ENCODE measurements around the gene SNAPIN. TPM values are rescaled to one million over a fixed set of nuclear protein-coding genes. Genes with fewer than 3 reads are reported as not detected.

SNAPIN gene
- total and polyA plus RNA-seq, 9 of the 15 experiments (the other 6 are each of a cell fraction or from before 2014, with no cell fraction given): 11.2 to 43.9 (median 32.3) TPM

GRCh38 chr1:153648000-153648643, 10.4 kb upstream of the SNAPIN start:
- Histone ChIP-seq H3K9ac (ENCODE audit: insufficient read depth in 1 of 2, low read depth in 2 of 2, low read length in 2 of 2) (peak overlapping the region in 1 of 2 experiments; percentile 32; a peak in 2 of 4 replicates), H3K4me1 (replicated peaks in 1 of 2; ENCODE audit: control insufficient read depth in 2 of 2, insufficient read depth in 2 of 2, low read length in 2 of 2) (peaks cover 14% of the 10 kb centered on the region in 2 experiments), H4K20me1 (replicated peaks; ENCODE audit: control insufficient read depth, insufficient read depth, low read length) (no peaks in the 10 kb centered on the region), H3K79me2 (ENCODE audit: control insufficient read depth, insufficient read depth, low read length) (no peaks in the 10 kb centered on the region), H3K27me3 (ENCODE audit: control insufficient read depth in 2 of 2, insufficient read depth in 2 of 2, low read length in 2 of 2) (no peaks in the 10 kb centered on the region), H3K4me3 (no peak overlapping the region), H3K9me3 (replicated peaks; ENCODE audit: control insufficient read depth, insufficient read depth, low read depth, low read length) (no peaks in the 10 kb centered on the region), H3K4me2 (ENCODE audit: insufficient read depth, low read length) (no peak overlapping the region), H3K27ac (ENCODE audit: extremely low read depth, low read depth, low read length) (no peak overlapping the region), H3K36me3 (ENCODE audit: control insufficient read depth, insufficient read depth, low read length) (peaks cover 41% of the 10 kb centered on the region), H3K9me1 (ENCODE audit: control insufficient read depth, insufficient read depth, low read length) (no peaks in the 10 kb centered on the region), H2AFZ (ENCODE audit: low read depth, low read length) (no peak overlapping the region)
- WGBS (ENCODE audit: insufficient coverage, low coverage, missing lambda C conversion rate): 75% methylated on average over 10 of the region's 10 CpGs
- peak; percentile 10 for ATAC-seq
- BruUV-seq (replicated peaks): no TSS peak
- peak; percentile 15 for FAIRE-seq
- intact Hi-C loops (cut with micrococcal nuclease): no loop called here
- in situ Hi-C loops (cut with MboI): no loop called here
- DNase-seq (ENCODE audit: extremely low read depth in 1 of 4, low spot score in 3 of 4): no peak
- CTCF ChIA-PET (ENCODE audit: low intra/inter-chr PET ratio): no interaction called here
- POLR2A ChIA-PET: interaction anchor here (0.9 to 14.7 kb wide), 7 partner anchors 8 to 42 kb away, joined by 3 to 205 read pairs (median 8); partner anchors contain the start of genes CHTOP, S100A1, S100A13 and SNAPIN
- TF ChIP-seq FIP1L1 (IDR thresholded peaks at IDR 0.05; ENCODE audit: low read depth, low read length, poor library complexity, severe bottlenecking) (no peak), ZNF24 (IDR thresholded peaks at IDR 0.05) (no peak), ILF3 (IDR thresholded peaks at IDR 0.05; ENCODE audit: borderline replicate concordance) (0 out of 2 replicates have a peak, but pooled peaks have one; percentile 34), RB1 (IDR thresholded peaks at IDR 0.05; ENCODE audit: low read depth) (no peak), MYNN (IDR thresholded peaks at IDR 0.05) (0 out of 2 replicates have a peak, but pooled peaks have one; percentile 11), MYNN (CRISPR knock-in tag; IDR thresholded peaks at IDR 0.05) (no peak), ESRRB (CRISPR knock-in tag; IDR thresholded peaks at IDR 0.05; ENCODE audit: borderline replicate concordance) (no peak), KAT8 (IDR thresholded peaks at IDR 0.05; ENCODE audit: low read depth) (no peak), ZNF347 (CRISPR knock-in tag; IDR thresholded peaks at IDR 0.05; ENCODE audit: low read depth) (no peak), ZFP36 (IDR thresholded peaks at IDR 0.05; ENCODE audit: low read depth, low read length, partially characterized antibody) (no peak), POLR2A (conservative IDR thresholded peaks at IDR 0.05) (peak; percentile 54; the same call in 1 of the 2 replicates), GABPA (tag; conservative IDR thresholded peaks at IDR 0.05; ENCODE audit: low read depth) (no peak), ZNF354B (CRISPR knock-in tag; IDR thresholded peaks at IDR 0.05) (no peak), ZNF449 (CRISPR knock-in tag; IDR thresholded peaks at IDR 0.05) (no peak), POLR2AphosphoS2 (IDR thresholded peaks at IDR 0.05; ENCODE audit: low read length) (0 out of 2 replicates have a peak, but pooled peaks have one; percentile 68), DIDO1 (tag; IDR thresholded peaks at IDR 0.05; ENCODE audit: low read depth) (no peak), POLR2G (IDR thresholded peaks at IDR 0.05; ENCODE audit: low read depth, low read length) (peak; percentile 64), HNRNPH1 (optimal IDR thresholded peaks at IDR 0.05; ENCODE audit: low read depth, low read length) (no peak), ZSCAN32 (CRISPR knock-in tag; IDR thresholded peaks at IDR 0.05) (peak; percentile 46; the same call in 1 of the 2 replicates), ZNF586 (CRISPR knock-in tag; conservative IDR thresholded peaks at IDR 0.05) (0 out of 2 replicates have a peak, but pooled peaks have one; percentile 16)
- TF ChIP-seq, protein P1, sequence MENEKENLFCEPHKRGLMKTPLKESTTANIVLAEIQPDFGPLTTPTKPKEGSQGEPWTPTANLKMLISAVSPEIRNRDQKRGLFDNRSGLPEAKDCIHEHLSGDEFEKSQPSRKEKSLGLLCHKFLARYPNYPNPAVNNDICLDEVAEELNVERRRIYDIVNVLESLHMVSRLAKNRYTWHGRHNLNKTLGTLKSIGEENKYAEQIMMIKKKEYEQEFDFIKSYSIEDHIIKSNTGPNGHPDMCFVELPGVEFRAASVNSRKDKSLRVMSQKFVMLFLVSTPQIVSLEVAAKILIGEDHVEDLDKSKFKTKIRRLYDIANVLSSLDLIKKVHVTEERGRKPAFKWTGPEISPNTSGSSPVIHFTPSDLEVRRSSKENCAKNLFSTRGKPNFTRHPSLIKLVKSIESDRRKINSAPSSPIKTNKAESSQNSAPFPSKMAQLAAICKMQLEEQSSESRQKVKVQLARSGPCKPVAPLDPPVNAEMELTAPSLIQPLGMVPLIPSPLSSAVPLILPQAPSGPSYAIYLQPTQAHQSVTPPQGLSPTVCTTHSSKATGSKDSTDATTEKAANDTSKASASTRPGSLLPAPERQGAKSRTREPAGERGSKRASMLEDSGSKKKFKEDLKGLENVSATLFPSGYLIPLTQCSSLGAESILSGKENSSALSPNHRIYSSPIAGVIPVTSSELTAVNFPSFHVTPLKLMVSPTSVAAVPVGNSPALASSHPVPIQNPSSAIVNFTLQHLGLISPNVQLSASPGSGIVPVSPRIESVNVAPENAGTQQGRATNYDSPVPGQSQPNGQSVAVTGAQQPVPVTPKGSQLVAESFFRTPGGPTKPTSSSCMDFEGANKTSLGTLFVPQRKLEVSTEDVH (IDR thresholded peaks at IDR 0.05; ENCODE audit: low read depth, partially characterized antibody): peak; percentile 21

Measured in K562 (cell line).